NCI-H446 treated with DMSO at 0.1 percent for 48 hours (cell line): Measurements from ENCODE around the gene LUZP4.
"Not testable (repeated sequence)": the region's sequence is repeated elsewhere in the genome, so short reads cannot be mapped to it uniquely, and the experiment has no call there.

ENCODE experiments used
- DNase-seq: peaks from one replicate; lab custom pipeline; 2025; lab: John Stamatoyannopoulos, UW

LUZP4 gene

GRCh38 chrX:115289465-115289864 lies at the start of gene LUZP4:
TSS of gene LUZP4 (plus strand) at chrX:115289715. CDS start at chrX:115289760, 45 bp downstream.
- no peak for DNase-seq

GRCh38 chrX:115251458-115252233 lies 37.9 kb upstream of the LUZP4 start:
- DNase-seq = no peak

GRCh38 chrX:115255003-115255402 lies 34.5 kb upstream of the LUZP4 start:
- no peak for DNase-seq

- DNase-seq = no peak
Measured at GRCh38 chrX:115257711-115258110, 31.8 kb upstream of the LUZP4 start.

GRCh38 chrX:115259238-115259875 lies 30.2 kb upstream of the LUZP4 start:
- DNase-seq = no peak

- no peak for DNase-seq
Measured at GRCh38 chrX:115260330-115260729, 29.2 kb upstream of the LUZP4 start.

GRCh38 chrX:115261148-115261547 lies 28.4 kb upstream of the LUZP4 start:
- no peak for DNase-seq

GRCh38 chrX:115264009-115264408 lies 25.5 kb upstream of the LUZP4 start:
- DNase-seq = no peak

GRCh38 chrX:115266300-115266699 lies 23.2 kb upstream of the LUZP4 start:
- no peak for DNase-seq

GRCh38 chrX:115268421-115268820 lies 21.1 kb upstream of the LUZP4 start:
- DNase-seq = no peak

GRCh38 chrX:115269051-115269683 lies 20.3 kb upstream of the LUZP4 start:
- no peak for DNase-seq

GRCh38 chrX:115284877-115285276 lies 4.6 kb upstream of the LUZP4 start:
- DNase-seq = no peak

- no peak for DNase-seq
Measured at GRCh38 chrX:115297189-115297588, 7.7 kb downstream of the LUZP4 start.

- DNase-seq = no peak
Measured at GRCh38 chrX:115311139-115311538, 21.6 kb downstream of the LUZP4 start.

GRCh38 chrX:115311601-115312001 lies 22.1 kb downstream of the LUZP4 start:
- DNase-seq = no peak

- no peak for DNase-seq
Measured at GRCh38 chrX:115318139-115318538, 28.6 kb downstream of the LUZP4 start.

- DNase-seq = no peak
Measured at GRCh38 chrX:115322375-115322774, 32.9 kb downstream of the LUZP4 start.

GRCh38 chrX:115324194-115324593 lies 34.7 kb downstream of the LUZP4 start:
- DNase-seq = no peak

- DNase-seq = not testable (repeated sequence)
Measured at GRCh38 chrX:115329282-115329681, 39.8 kb downstream of the LUZP4 start.

- DNase-seq = peak; percentile 25
Measured at GRCh38 chrX:115330498-115331168, 41.1 kb downstream of the LUZP4 start.

GRCh38 chrX:115332832-115333231 lies 43.3 kb downstream of the LUZP4 start:
- no peak for DNase-seq

- no peak for DNase-seq
Measured at GRCh38 chrX:115333446-115333845, 43.9 kb downstream of the LUZP4 start.
